HepG2 (cell line): ENCODE results near the gene MT1F. TPM values are rescaled to one million over a fixed set of nuclear protein-coding genes. Genes with fewer than 3 reads are reported as not detected.
A peak's percentile ranks its signal among the peaks of the same experiment; 100 is the strongest.

ENCODE experiments used
- CBX1 ChIP-seq: IDR thresholded peaks from one replicate; pipeline ENCODE4 v1.6.1; 2016; ENCODE audit warnings: antibody characterized with exemption, low read depth
- DR1 ChIP-seq: sonication (generic); formaldehyde crosslinking; IDR thresholded peaks from 2 replicates; pipeline ENCODE4 v1.8.0; 2021; ENCODE audit warnings: mild to moderate bottlenecking, missing genetic modification reagents, inconsistent platforms
- EHMT2 ChIP-seq: fragments of 200-600 bp; sonication (generic); IDR thresholded peaks from 2 replicates; pipeline ENCODE4 v1.7.0; 2017; ENCODE audit warnings: antibody characterized with exemption, low read depth, low read length, borderline replicate concordance
- FOXA3 ChIP-seq: IDR thresholded peaks from 2 replicates; pipeline ENCODE4 v1.6.1; 2016; ENCODE audit warnings: missing genetic modification reagents, missing compliant biosample characterization
- GZF1 ChIP-seq: sonication (generic); formaldehyde crosslinking; IDR thresholded peaks from 2 replicates; pipeline ENCODE4 v1.5.1; 2020; ENCODE audit warnings: mild to moderate bottlenecking, missing genetic modification reagents
- HNRNPH1 ChIP-seq: fragments of 200-400 bp; formaldehyde crosslinking; optimal IDR thresholded peaks from 2 replicates; pipeline ENCODE3; 2017; ENCODE audit warnings: mild to moderate bottlenecking, low read depth, low read length
- IRF9 ChIP-seq: sonication (generic); formaldehyde crosslinking; IDR thresholded peaks from 2 replicates; pipeline ENCODE4 v1.8.0; 2022; ENCODE audit warnings: missing genetic modification reagents, mild to moderate bottlenecking, borderline replicate concordance
- MAFG ChIP-seq: sonication (generic); formaldehyde crosslinking; IDR thresholded peaks from 2 replicates; pipeline ENCODE4 v1.5.1; 2020; ENCODE audit warnings: mild to moderate bottlenecking, missing genetic modification reagents
- MTF1 ChIP-seq: sonication (generic); formaldehyde crosslinking; IDR thresholded peaks from 2 replicates; pipeline ENCODE4 v1.5.0; 2020; ENCODE audit warnings: missing genetic modification reagents
- NCOR1 ChIP-seq: fragments of 200-600 bp; sonication (generic); IDR thresholded peaks from 2 replicates; pipeline ENCODE4 v1.7.0; 2017; ENCODE audit warnings: antibody characterized with exemption, low read length, borderline replicate concordance
- RAD21 ChIP-seq: fragments of 450-650 bp; formaldehyde crosslinking; IDR thresholded peaks from 2 replicates; pipeline ENCODE4 v1.5.0; 2020; ENCODE audit warnings: mild to moderate bottlenecking
- RXRB ChIP-seq: IDR thresholded peaks from 2 replicates; pipeline ENCODE4 v1.6.1; 2016; ENCODE audit warnings: borderline replicate concordance, missing genetic modification reagents, missing compliant biosample characterization
- SIX4 ChIP-seq: sonication (generic); formaldehyde crosslinking; IDR thresholded peaks from 2 replicates; pipeline ENCODE4 v1.4.0; 2020; ENCODE audit warnings: missing genetic modification reagents
- SMC3 ChIP-seq: IDR thresholded peaks from 2 replicates; pipeline ENCODE4 v1.6.1; 2011; ENCODE audit warnings: low read length, improper control_type of control experiment
- SMYD3 ChIP-seq: sonication (generic); formaldehyde crosslinking; IDR thresholded peaks from 2 replicates; pipeline ENCODE4 v1.8.1; 2023; ENCODE audit warnings: mild to moderate bottlenecking, missing genetic modification reagents
- TBL1XR1 ChIP-seq: fragments of 150-350 bp; IDR thresholded peaks from 2 replicates; pipeline ENCODE4 v1.6.1; 2014; ENCODE audit warnings: borderline replicate concordance, low read length; ENCODE audit not compliant: partially characterized antibody
- THAP8 ChIP-seq: sonication (generic); formaldehyde crosslinking; IDR thresholded peaks from 2 replicates; pipeline ENCODE4 v1.5.1; 2020; ENCODE audit warnings: missing genetic modification reagents, mild to moderate bottlenecking, borderline replicate concordance
- TRIM24 ChIP-seq: sonication (generic); formaldehyde crosslinking; IDR thresholded peaks from 2 replicates; pipeline ENCODE4 v1.8.0; 2022; ENCODE audit warnings: mild to moderate bottlenecking, missing genetic modification reagents
- ZBTB39 ChIP-seq: sonication (generic); formaldehyde crosslinking; IDR thresholded peaks from 2 replicates; pipeline ENCODE4 v1.5.0; 2020; ENCODE audit warnings: missing genetic modification reagents
- ZBTB42 ChIP-seq: sonication (generic); formaldehyde crosslinking; IDR thresholded peaks from 2 replicates; pipeline ENCODE4 v1.5.0; 2020; ENCODE audit warnings: mild to moderate bottlenecking, missing genetic modification reagents
- ZMAT3 ChIP-seq: sonication (generic); formaldehyde crosslinking; conservative IDR thresholded peaks from 2 replicates; pipeline ENCODE4 v1.7.0; 2021; ENCODE audit warnings: missing genetic modification reagents
- ZMAT5 ChIP-seq: sonication (generic); formaldehyde crosslinking; IDR thresholded peaks from 2 replicates; pipeline ENCODE4 v1.5.0; 2020; ENCODE audit warnings: mild to moderate bottlenecking, low read depth, missing genetic modification reagents, borderline replicate concordance
- ZNF12 ChIP-seq: sonication (generic); formaldehyde crosslinking; IDR thresholded peaks from 2 replicates; pipeline ENCODE4 v1.5.0; 2020; ENCODE audit warnings: missing genetic modification reagents
- ZNF331 ChIP-seq: sonication (generic); formaldehyde crosslinking; IDR thresholded peaks from 2 replicates; pipeline ENCODE4 v1.4.0; 2020; ENCODE audit warnings: missing genetic modification reagents
- ZNF441 ChIP-seq: sonication (generic); formaldehyde crosslinking; IDR thresholded peaks from 2 replicates; pipeline ENCODE4 v1.7.0; 2021; ENCODE audit warnings: missing genetic modification reagents, borderline replicate concordance
- ZNF670 ChIP-seq: sonication (generic); formaldehyde crosslinking; IDR thresholded peaks from 2 replicates; pipeline ENCODE4 v1.8.0; 2022; ENCODE audit warnings: mild to moderate bottlenecking, missing genetic modification reagents, borderline replicate concordance
- ZNF747 ChIP-seq: sonication (generic); formaldehyde crosslinking; IDR thresholded peaks from 2 replicates; pipeline ENCODE4 v1.8.1; 2023; ENCODE audit warnings: missing genetic modification reagents, mild to moderate bottlenecking, borderline replicate concordance
- polyA plus RNA-seq, 8 experiments: library from polyadenylated mRNA; depleted of rRNA in 3 of 8; stranded (reverse) in 7 of 8; unstranded in 1 of 8; fragments of >200 nt; fragmentation: Illumina TruSeq in 4 of 8; extraction: Trizol in 4 of 8; gene quantifications; 2 replicates each; pipeline versions ENCODE4 v1.2.1 to v1.2.3, GENCODE V29; 2011 to 2016; ENCODE audit warnings: low read depth in 4 of 8, missing spikeins in 1 of 8, mixed read lengths in 1 of 8; ENCODE audit not compliant: insufficient read depth in 1 of 8
- total RNA-seq, 5 experiments: library from RNA; depleted of rRNA; stranded (reverse); fragments of >200 nt; fragmentation: Illumina TruSeq; extraction: Trizol; gene quantifications; 2 replicates each; pipeline ENCODE4 v1.2.3, GENCODE V29; 2016; ENCODE audit warnings: low read depth in 1 of 5

The MT1F gene
- total and polyA plus RNA-seq, 2 of the 13 experiments (the other 11 are each of a cell fraction or from before 2014, with no cell fraction given): 1.9 to 169 TPM

GRCh38 chr16:56637814-56638750 is 19.7 kb upstream of the MT1F start, which contains the start of gene MT1A (continued):
- no peak for TF ChIP-seq IRF9 (CRISPR knock-in tag)
- peak; percentile 31; the same call in 1 of the 2 replicates for TF ChIP-seq ZNF441
- no peak for TF ChIP-seq ZBTB42
- TF ChIP-seq SMYD3 (CRISPR knock-in tag): no peak
- no peak; the same call in 1 of the 2 replicates for TF ChIP-seq FOXA3 (CRISPR knock-in tag)
- TF ChIP-seq RXRB (CRISPR knock-in tag): peak; percentile 31; the same call in 1 of the 2 replicates
- no peak for TF ChIP-seq ZNF331
- no peak for TF ChIP-seq ZBTB39 (CRISPR knock-in tag)
- no peak for TF ChIP-seq ZNF747 (CRISPR knock-in tag)
- TF ChIP-seq DR1: peak; percentile 52; the same call in 1 of the 2 replicates
- TF ChIP-seq MAFG (CRISPR knock-in tag): no peak
- TF ChIP-seq HNRNPH1: no peak
- TF ChIP-seq ZNF12 (CRISPR knock-in tag): no peak
- TF ChIP-seq ZNF670 (CRISPR knock-in tag): no peak
- no peak for TF ChIP-seq ZMAT5
- TF ChIP-seq TBL1XR1: no peak
- TF ChIP-seq MTF1: 0 out of 2 replicates have a peak, but pooled peaks have one; percentile 37
- TF ChIP-seq NCOR1: no peak
- no peak for TF ChIP-seq SIX4 (CRISPR knock-in tag)
- TF ChIP-seq TRIM24 (CRISPR knock-in tag): no peak
- peak; percentile 53; the same call in 1 of the 2 replicates for TF ChIP-seq ZMAT3 (CRISPR knock-in tag)
- TF ChIP-seq GZF1 (CRISPR knock-in tag): no peak
- TF ChIP-seq RAD21 (CRISPR knock-in tag): 0 out of 2 replicates have a peak, but pooled peaks have one; percentile 7
- no peak for TF ChIP-seq CBX1
- no peak for TF ChIP-seq SMC3
- TF ChIP-seq EHMT2: no peak
- TF ChIP-seq THAP8 (CRISPR knock-in tag): no peak
